ENCODE results near the gene PEX14. TPM values are rescaled to one million over a fixed set of nuclear protein-coding genes. Genes with fewer than 3 reads are reported as not detected.

The PEX14 gene
- total RNA-seq, 1 donor, result 17.3 TPM

GRCh38 chr1:10591010-10591409 is 116.3 kb downstream of the PEX14 start:
- no peak for DNase-seq (ENCODE audit: low read depth)
- TF ChIP-seq CTCF (IDR thresholded peaks at IDR 0.05; ENCODE audit: insufficient read depth, low read depth, low read length), result no peak

GRCh38 chr1:10592373-10592772 is 117.6 kb downstream of the PEX14 start:
- no peak for DNase-seq (ENCODE audit: low read depth)
- no peak for TF ChIP-seq CTCF (IDR thresholded peaks at IDR 0.05; ENCODE audit: insufficient read depth, low read depth, low read length)

More at GRCh38 chr1:10591010-10591409, 116.3 kb downstream of the PEX14 start:
- no peak overlapping the region for H3K4me3 ChIP-seq (ENCODE audit: low read depth, low read length)

GRCh38 chr1:10593750-10594149 is 119.0 kb downstream of the PEX14 start:
- no peak overlapping the region for H3K4me3 ChIP-seq (ENCODE audit: low read depth, low read length)
- no peak for TF ChIP-seq CTCF (IDR thresholded peaks at IDR 0.05; ENCODE audit: insufficient read depth, low read depth, low read length)
- no peak for DNase-seq (ENCODE audit: low read depth)

More at GRCh38 chr1:10592373-10592772, 117.6 kb downstream of the PEX14 start:
- H3K4me3 ChIP-seq (ENCODE audit: low read depth, low read length), result no peak overlapping the region

DNA sequence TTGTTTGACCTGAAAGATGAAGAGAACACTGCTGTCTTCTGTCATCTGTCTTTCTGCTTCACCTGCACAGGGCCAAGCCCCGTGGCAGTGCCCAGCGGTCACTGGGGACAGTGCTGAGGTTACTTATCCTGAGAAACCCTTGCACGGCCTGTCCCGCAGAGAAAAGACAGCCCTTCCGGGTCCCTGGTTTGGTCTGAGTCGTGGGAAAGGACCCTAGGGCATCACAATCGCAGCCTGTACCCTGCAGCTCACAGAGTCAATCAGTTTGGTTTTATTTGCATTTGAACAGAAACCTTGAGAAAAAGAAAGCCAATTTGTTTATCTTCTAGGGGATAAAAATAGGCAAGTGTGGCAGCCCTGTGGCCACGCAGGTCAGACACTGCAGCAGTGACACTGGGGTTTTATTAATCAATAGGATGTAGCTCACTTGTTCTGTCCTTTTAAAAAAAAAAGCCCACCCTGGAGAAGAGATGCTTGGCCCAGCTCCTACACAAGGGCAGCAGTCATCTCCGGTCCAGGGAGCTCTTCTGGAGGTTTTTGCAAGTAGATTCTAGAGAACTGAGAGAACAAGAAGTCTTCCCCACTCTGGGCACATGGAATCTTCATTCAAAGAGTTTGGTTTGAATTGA is 120.0 kb downstream of the PEX14 start:
- DNase-seq (ENCODE audit: low read depth), result no peak
- no peak for TF ChIP-seq CTCF (IDR thresholded peaks at IDR 0.05; ENCODE audit: insufficient read depth, low read depth, low read length)
- H3K4me3 ChIP-seq (ENCODE audit: low read depth, low read length), result no peak overlapping the region

GRCh38 chr1:10596780-10597179 is 122.0 kb downstream of the PEX14 start:
- no peak for TF ChIP-seq CTCF (IDR thresholded peaks at IDR 0.05; ENCODE audit: insufficient read depth, low read depth, low read length)
- H3K4me3 ChIP-seq (ENCODE audit: low read depth, low read length), result no peak overlapping the region
- no peak for DNase-seq (ENCODE audit: low read depth)

GRCh38 chr1:10597492-10598388 is 123.0 kb downstream of the PEX14 start:
- no peak overlapping the region for H3K4me3 ChIP-seq (ENCODE audit: low read depth, low read length)
- DNase-seq (ENCODE audit: low read depth), result no peak
- TF ChIP-seq CTCF (IDR thresholded peaks at IDR 0.05; ENCODE audit: insufficient read depth, low read depth, low read length), result no peak

All from fibroblast of villous mesenchyme (primary cell).